ENCODE measurements around the gene GNPNAT1.
A peak's percentile ranks its signal among the peaks of the same experiment; 100 is the strongest.

The GNPNAT1 gene

GRCh38 chr14:52791223-52792096 lies at the start of gene GNPNAT1:
Gene GNPNAT1, minus strand, starts transcription at chr14:52791607. Its CDS starts 6,957 bp downstream, at chr14:52784650.
- DNase-seq = peak; percentile 87

- DNase-seq = no peak
These were observed 49.5 kb upstream of the GNPNAT1 start for GRCh38 chr14:52840877-52841276.

GRCh38 chr14:52837451-52837850 lies 46.0 kb upstream of the GNPNAT1 start:
- no peak for DNase-seq

GRCh38 chr14:52836063-52836462 lies 44.7 kb upstream of the GNPNAT1 start:
- DNase-seq = no peak

- DNase-seq = no peak
These were observed 43.9 kb upstream of the GNPNAT1 start for GRCh38 chr14:52835122-52835903.

- DNase-seq = no peak
These were observed 43.0 kb upstream of the GNPNAT1 start for GRCh38 chr14:52834440-52834842.

GRCh38 chr14:52833891-52834290 lies 42.5 kb upstream of the GNPNAT1 start:
- DNase-seq = no peak

GRCh38 chr14:52829527-52830185 lies 38.2 kb upstream of the GNPNAT1 start:
- DNase-seq = no peak

GRCh38 chr14:52827426-52827825 lies 36.0 kb upstream of the GNPNAT1 start:
- no peak for DNase-seq

- DNase-seq = no peak
These were observed 33.7 kb upstream of the GNPNAT1 start for GRCh38 chr14:52825085-52825484.

- no peak for DNase-seq
These were observed 33.1 kb upstream of the GNPNAT1 start for GRCh38 chr14:52824462-52824861.

- DNase-seq = no peak
These were observed 30.4 kb upstream of the GNPNAT1 start for GRCh38 chr14:52821805-52822250.

GRCh38 chr14:52808101-52808500 lies 16.7 kb upstream of the GNPNAT1 start:
- DNase-seq = no peak

- DNase-seq = no peak
These were observed 14.7 kb upstream of the GNPNAT1 start for GRCh38 chr14:52806115-52806514.

GRCh38 chr14:52802597-52802996 lies 11.2 kb upstream of the GNPNAT1 start:
- DNase-seq = no peak

- no peak for DNase-seq
These were observed 9.8 kb upstream of the GNPNAT1 start for GRCh38 chr14:52801014-52801712.

- DNase-seq = no peak
These were observed 7.4 kb upstream of the GNPNAT1 start for GRCh38 chr14:52798826-52799225.

- DNase-seq = no peak
These were observed 6.2 kb upstream of the GNPNAT1 start for GRCh38 chr14:52797653-52798052.

GRCh38 chr14:52793061-52793460 lies 1.7 kb upstream of the GNPNAT1 start:
- no peak for DNase-seq

- no peak for DNase-seq
These were observed 649 bp upstream of the GNPNAT1 start for GRCh38 chr14:52792097-52792415.

GRCh38 chr14:52790756-52791222 lies 618 bp downstream of the GNPNAT1 start:
- DNase-seq = no peak

- DNase-seq = no peak
These were observed 1.2 kb downstream of the GNPNAT1 start for GRCh38 chr14:52790011-52790755.

Measured in activated effector memory CD4-positive, alpha-beta T cell treated with Interleukin-2 at 50 U/mL for 16 hours (primary cell).